ENCODE measurements around the gene EHD2.

EHD2 gene

DNA sequence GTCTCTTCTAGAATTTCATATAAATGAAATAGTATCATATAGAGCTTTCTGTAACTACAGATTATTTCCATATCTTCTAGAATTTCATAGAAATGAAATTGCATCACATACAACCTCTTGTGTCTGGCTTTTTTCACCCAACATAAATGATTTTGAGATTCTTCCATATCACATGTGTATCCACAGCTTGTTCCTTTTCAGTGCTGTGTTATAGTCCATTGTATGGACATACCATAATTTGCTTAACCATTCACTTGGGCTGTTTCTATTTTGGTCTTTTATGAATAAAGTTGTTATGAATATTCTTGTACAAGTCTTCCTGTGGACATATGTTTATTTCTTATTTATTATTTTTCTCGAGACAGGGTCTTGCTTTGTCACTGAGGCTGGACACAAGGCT is 79.4 kb downstream of the EHD2 start:
- peaks cover 14% of the 10 kb centered on the region for H3K4me1 ChIP-seq (ENCODE audit: insufficient read depth, poor library complexity, severe bottlenecking)
- H3K9me3 ChIP-seq (ENCODE audit: severe bottlenecking), result peaks cover 6% of the 10 kb centered on the region
- no peak overlapping the region for H3K4me3 ChIP-seq (ENCODE audit: severe bottlenecking)
- no peak overlapping the region for H3K27ac ChIP-seq (ENCODE audit: poor library complexity, severe bottlenecking)
- TF ChIP-seq, protein P1, sequence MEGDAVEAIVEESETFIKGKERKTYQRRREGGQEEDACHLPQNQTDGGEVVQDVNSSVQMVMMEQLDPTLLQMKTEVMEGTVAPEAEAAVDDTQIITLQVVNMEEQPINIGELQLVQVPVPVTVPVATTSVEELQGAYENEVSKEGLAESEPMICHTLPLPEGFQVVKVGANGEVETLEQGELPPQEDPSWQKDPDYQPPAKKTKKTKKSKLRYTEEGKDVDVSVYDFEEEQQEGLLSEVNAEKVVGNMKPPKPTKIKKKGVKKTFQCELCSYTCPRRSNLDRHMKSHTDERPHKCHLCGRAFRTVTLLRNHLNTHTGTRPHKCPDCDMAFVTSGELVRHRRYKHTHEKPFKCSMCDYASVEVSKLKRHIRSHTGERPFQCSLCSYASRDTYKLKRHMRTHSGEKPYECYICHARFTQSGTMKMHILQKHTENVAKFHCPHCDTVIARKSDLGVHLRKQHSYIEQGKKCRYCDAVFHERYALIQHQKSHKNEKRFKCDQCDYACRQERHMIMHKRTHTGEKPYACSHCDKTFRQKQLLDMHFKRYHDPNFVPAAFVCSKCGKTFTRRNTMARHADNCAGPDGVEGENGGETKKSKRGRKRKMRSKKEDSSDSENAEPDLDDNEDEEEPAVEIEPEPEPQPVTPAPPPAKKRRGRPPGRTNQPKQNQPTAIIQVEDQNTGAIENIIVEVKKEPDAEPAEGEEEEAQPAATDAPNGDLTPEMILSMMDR (IDR thresholded peaks at IDR 0.05; ENCODE audit: poor library complexity, severe bottlenecking), result no peak
- DNase-seq (ENCODE audit: low spot score), result no peak
- ATAC-seq (ENCODE audit: low read depth), result no peak
- H3K36me3 ChIP-seq (ENCODE audit: low read depth), result no peaks in the 10 kb centered on the region
- no peaks in the 10 kb centered on the region for H3K27me3 ChIP-seq (ENCODE audit: insufficient read depth, poor library complexity, severe bottlenecking)

Measured in RWPE2 (cell line).